NCI-H82 treated with DMSO at 0.1 percent for 48 hours (cell line): ENCODE data around the gene RASA3.

Experiments
- DNase-seq: peaks from one replicate; lab custom pipeline; 2025; ENCODE audit not compliant: unreplicated experiment; lab: John Stamatoyannopoulos, UW

The RASA3 gene

GRCh38 chr13:114011226-114011625, 121.2 kb downstream of the RASA3 start:
- DNase-seq = no peak

- no peak for DNase-seq
These were observed 121.9 kb downstream of the RASA3 start for GRCh38 chr13:114010401-114011101.

GRCh38 chr13:114009590-114010400, 122.6 kb downstream of the RASA3 start:
- DNase-seq = no peak

GRCh38 chr13:114008964-114009589, 123.3 kb downstream of the RASA3 start:
- DNase-seq = no peak

- DNase-seq = no peak
These were observed 124.9 kb downstream of the RASA3 start for GRCh38 chr13:114007566-114007965.

- no peak for DNase-seq
These were observed 127.2 kb downstream of the RASA3 start for GRCh38 chr13:114005206-114005724.

GRCh38 chr13:114004420-114005205, 127.8 kb downstream of the RASA3 start:
- no peak for DNase-seq

GRCh38 chr13:114002771-114003321, 129.6 kb downstream of the RASA3 start:
- no peak for DNase-seq

GRCh38 chr13:114002009-114002544, 130.3 kb downstream of the RASA3 start:
- no peak for DNase-seq

GRCh38 chr13:114001331-114002008, 131.0 kb downstream of the RASA3 start:
- no peak for DNase-seq

- DNase-seq = no peak
These were observed 132.0 kb downstream of the RASA3 start for GRCh38 chr13:114000151-114001040.

GRCh38 chr13:113999618-113999910, 132.9 kb downstream of the RASA3 start:
- no peak for DNase-seq

- no peak for DNase-seq
These were observed 133.4 kb downstream of the RASA3 start for GRCh38 chr13:113998781-113999617.

- DNase-seq = no peak
These were observed 134.3 kb downstream of the RASA3 start for GRCh38 chr13:113997845-113998751.

GRCh38 chr13:113996912-113997745, 135.3 kb downstream of the RASA3 start:
- no peak for DNase-seq
